GM12892 (cell line): ENCODE data around the gene TENT4A.

Experiments used
- DNase-seq: peaks from one replicate; pipeline ENCODE4 v3.0.0; 2011; ENCODE audit not compliant: insufficient read length
- FAIRE-seq: peaks from 2 replicates; lab custom pipeline; 2011; peaks lifted over from hg19 to GRCh38; lab: Jason Lieb, UNC
- POLR2A ChIP-seq: IDR thresholded peaks from 2 replicates; pipeline ENCODE4 v1.6.1; 2011; ENCODE audit warnings: low read depth, low read length, control low read depth
- POLR2AphosphoS5 ChIP-seq: IDR thresholded peaks from 2 replicates; pipeline ENCODE4 v1.6.1; 2011; ENCODE audit warnings: low read depth, low read length, control low read depth
- TAF1 ChIP-seq: IDR thresholded peaks from 2 replicates; pipeline ENCODE4 v1.6.1; 2011; ENCODE audit warnings: low read depth, mild to moderate bottlenecking, control low read depth, low read length, borderline replicate concordance

TENT4A gene

GRCh38 chr5:6761333-6761732 lies 48.1 kb downstream of the TENT4A start:
- TF ChIP-seq TAF1 = no peak
- TF ChIP-seq POLR2AphosphoS5 = no peak
- TF ChIP-seq POLR2A = no peak
- FAIRE-seq (no peak), DNase-seq (no peak)

GRCh38 chr5:6762116-6762515 lies 48.9 kb downstream of the TENT4A start:
- DNase-seq (no peak), FAIRE-seq (no peak)
- TF ChIP-seq POLR2A (no peak), TAF1 (no peak), POLR2AphosphoS5 (no peak)

- DNase-seq (no peak), FAIRE-seq (no peak)
- TF ChIP-seq POLR2AphosphoS5 (no peak), TAF1 (no peak), POLR2A (no peak)
These were observed 49.5 kb downstream of the TENT4A start for GRCh38 chr5:6762697-6763096.

GRCh38 chr5:6763191-6763590 lies 50.0 kb downstream of the TENT4A start:
- no peak for TF ChIP-seq POLR2AphosphoS5
- TF ChIP-seq POLR2A = no peak
- no peak for TF ChIP-seq TAF1
- FAIRE-seq = no peak
- no peak for DNase-seq

GRCh38 chr5:6765612-6766525 lies 52.6 kb downstream of the TENT4A start:
- peak; percentile 71 for FAIRE-seq
- TF ChIP-seq POLR2AphosphoS5 (no peak), POLR2A (no peak), TAF1 (no peak)
- peak; percentile 78 for DNase-seq

GRCh38 chr5:6766604-6767093 lies 53.4 kb downstream of the TENT4A start:
- DNase-seq = no peak
- no peak for FAIRE-seq
- TF ChIP-seq POLR2A (no peak), TAF1 (no peak), POLR2AphosphoS5 (no peak)

GRCh38 chr5:6767481-6768063 lies 54.3 kb downstream of the TENT4A start:
- FAIRE-seq = no peak
- TF ChIP-seq POLR2AphosphoS5 (no peak), POLR2A (no peak), TAF1 (no peak)
- DNase-seq = no peak

- FAIRE-seq = no peak
- TF ChIP-seq POLR2AphosphoS5 (no peak), POLR2A (no peak), TAF1 (no peak)
These were observed 55.5 kb downstream of the TENT4A start for GRCh38 chr5:6768590-6769230.

GRCh38 chr5:6770826-6771607 lies 57.8 kb downstream of the TENT4A start:
- DNase-seq (no peak), FAIRE-seq (no peak)
- TF ChIP-seq TAF1 (no peak), POLR2AphosphoS5 (no peak), POLR2A (no peak)

More at GRCh38 chr5:6768590-6769230, 55.5 kb downstream of the TENT4A start:
- no peak for DNase-seq

GRCh38 chr5:6772886-6773285 lies 59.7 kb downstream of the TENT4A start:
- TF ChIP-seq TAF1 (no peak), POLR2A (no peak), POLR2AphosphoS5 (no peak)
- FAIRE-seq (no peak), DNase-seq (no peak)
